ENCODE data around the gene TUBB2B. TPM values are rescaled to one million over a fixed set of nuclear protein-coding genes. Genes with fewer than 3 reads are reported as not detected.

The TUBB2B gene
- total and polyA plus RNA-seq, 9 of the 15 experiments (the other 6 are each of a cell fraction or from before 2014, with no cell fraction given): 0.11 to 9.7 (median 4.6) TPM

DNA sequence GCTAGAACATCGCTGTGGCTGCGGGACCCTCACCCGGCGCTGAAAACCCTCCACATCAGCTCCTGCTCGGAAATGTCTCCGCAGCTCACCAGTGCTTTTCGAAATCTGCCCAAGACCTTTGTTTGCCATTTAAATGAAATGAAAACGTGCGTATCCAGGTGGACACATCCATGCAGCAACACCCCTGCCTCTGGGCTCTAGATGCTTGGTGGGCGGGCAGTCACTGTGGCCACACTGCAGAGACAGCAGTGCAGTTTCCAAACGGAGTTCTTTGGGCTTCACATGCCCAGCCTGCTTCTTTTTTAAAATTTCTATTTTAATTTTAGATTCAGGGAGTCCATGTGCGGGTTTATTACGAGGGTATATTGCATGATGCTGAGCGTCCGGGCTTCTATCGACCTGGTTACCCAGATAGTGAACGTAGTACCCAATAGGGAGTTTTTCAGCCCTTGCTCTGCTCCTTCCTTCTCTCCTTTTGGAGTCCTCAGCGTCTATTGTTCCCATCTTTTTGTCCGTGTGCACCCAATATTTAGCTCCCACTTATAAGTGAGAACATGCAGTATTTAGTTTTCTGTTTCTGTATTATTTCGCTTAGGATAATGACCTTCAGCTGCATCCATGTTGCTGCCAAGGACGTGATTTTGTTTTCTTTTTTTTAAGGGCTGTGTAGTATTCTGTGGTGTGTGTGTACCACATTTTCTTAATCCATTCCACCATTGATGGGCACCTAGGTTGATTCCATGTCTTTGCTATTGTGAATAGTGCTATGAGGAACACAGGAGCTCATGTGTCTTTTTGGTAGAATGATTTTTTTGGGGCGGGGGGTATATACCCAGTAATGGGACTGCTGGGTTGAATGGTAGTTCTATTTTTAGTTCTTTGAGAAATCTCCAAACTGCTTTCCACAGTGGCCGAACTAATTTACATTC is 4.8 kb upstream of the TUBB2B start:
- no peak overlapping the region; the same call in 1 of the 2 replicates for H2AFZ ChIP-seq (ENCODE audit: low read depth, low read length)
- peaks cover 29 to 41% of the 10 kb centered on the region in 2 experiments for H3K4me1 ChIP-seq (replicated peaks in 1 of 2; ENCODE audit: control insufficient read depth in 2 of 2, insufficient read depth in 2 of 2, low read length in 2 of 2)
- H3K79me2 ChIP-seq (ENCODE audit: control insufficient read depth, insufficient read depth, low read length): no peaks in the 10 kb centered on the region
- H3K4me3 ChIP-seq: no peak overlapping the region
- H3K27me3 ChIP-seq (ENCODE audit: control insufficient read depth in 2 of 2, insufficient read depth in 2 of 2, low read length in 2 of 2): peaks cover 29 to 42% of the 10 kb centered on the region in 2 experiments; a peak in 4 of 5 replicates
- DNase-seq (ENCODE audit: extremely low read depth in 1 of 4, low spot score in 3 of 4): no peak
- no TSS peak for BruUV-seq (replicated peaks)
- H3K9ac ChIP-seq (ENCODE audit: insufficient read depth in 1 of 2, low read depth in 2 of 2, low read length in 2 of 2): no peak overlapping the region
- no peaks in the 10 kb centered on the region for H4K20me1 ChIP-seq (replicated peaks; ENCODE audit: control insufficient read depth, insufficient read depth, low read length)
- no peak for ATAC-seq
- no peaks in the 10 kb centered on the region for H3K9me3 ChIP-seq (replicated peaks; ENCODE audit: control insufficient read depth, insufficient read depth, low read depth, low read length)
- POLR2A ChIA-PET: interaction anchor here (0.7 kb wide), 1 partner anchor 112 kb away, joined by 3 read pairs; no protein-coding TSS in a partner anchor
- no peak for TF ChIP-seq SRSF7 (optimal IDR thresholded peaks at IDR 0.05; ENCODE audit: low read depth, low read length)
- no peak for TF ChIP-seq U2AF1 (optimal IDR thresholded peaks at IDR 0.05; ENCODE audit: low read depth, low read length)
- TF ChIP-seq MXI1 (IDR thresholded peaks at IDR 0.05; ENCODE audit: low read depth, low read length): no peak
- TF ChIP-seq MYBL2 (IDR thresholded peaks at IDR 0.05; ENCODE audit: low read depth): no peak
- no peak for TF ChIP-seq MYBL2 (CRISPR knock-in tag; IDR thresholded peaks at IDR 0.05; ENCODE audit: borderline replicate concordance)
- TF ChIP-seq MCM5 (IDR thresholded peaks at IDR 0.05; ENCODE audit: low read depth): no peak
- no peak for TF ChIP-seq ZNF146 (CRISPR knock-in tag; IDR thresholded peaks at IDR 0.05; ENCODE audit: unreplicated experiment)
- TF ChIP-seq RFX7 (CRISPR knock-in tag; IDR thresholded peaks at IDR 0.05): no peak
- TF ChIP-seq, protein P1, sequence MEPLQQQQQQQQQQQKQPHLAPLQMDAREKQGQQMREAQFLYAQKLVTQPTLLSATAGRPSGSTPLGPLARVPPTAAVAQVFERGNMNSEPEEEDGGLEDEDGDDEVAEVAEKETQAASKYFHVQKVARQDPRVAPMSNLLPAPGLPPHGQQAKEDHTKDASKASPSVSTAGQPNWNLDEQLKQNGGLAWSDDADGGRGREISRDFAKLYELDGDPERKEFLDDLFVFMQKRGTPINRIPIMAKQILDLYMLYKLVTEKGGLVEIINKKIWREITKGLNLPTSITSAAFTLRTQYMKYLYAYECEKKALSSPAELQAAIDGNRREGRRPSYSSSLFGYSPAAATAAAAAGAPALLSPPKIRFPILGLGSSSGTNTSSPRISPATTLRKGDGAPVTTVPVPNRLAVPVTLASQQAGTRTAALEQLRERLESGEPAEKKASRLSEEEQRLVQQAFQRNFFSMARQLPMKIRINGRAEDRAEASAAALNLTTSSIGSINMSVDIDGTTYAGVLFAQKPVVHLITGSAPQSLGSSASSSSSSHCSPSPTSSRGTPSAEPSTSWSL (CRISPR knock-in tag; IDR thresholded peaks at IDR 0.05; ENCODE audit: borderline replicate concordance): no peak
- no peak for TF ChIP-seq SLC30A9 (CRISPR knock-in tag; IDR thresholded peaks at IDR 0.05)
- TF ChIP-seq POLR3G (IDR thresholded peaks at IDR 0.05; ENCODE audit: extremely low read depth, insufficient read length, insufficient replicate concordance): no peak
- no peak for TF ChIP-seq NONO (IDR thresholded peaks at IDR 0.05; ENCODE audit: low read depth in 2 of 2, low read length in 1 of 2)
- 31% methylated on average over 23 of the region's 23 CpGs for WGBS (ENCODE audit: insufficient coverage, low coverage, missing lambda C conversion rate)
- no peaks in the 10 kb centered on the region for H3K36me3 ChIP-seq (ENCODE audit: control insufficient read depth, insufficient read depth, low read length)
- no peaks in the 10 kb centered on the region for H3K9me1 ChIP-seq (ENCODE audit: control insufficient read depth, insufficient read depth, low read length)
- CTCF ChIA-PET (ENCODE audit: low intra/inter-chr PET ratio): no interaction called here
- intact Hi-C loops (cut with micrococcal nuclease): no loop called here
- H3K4me2 ChIP-seq (ENCODE audit: insufficient read depth, low read length): no peak overlapping the region
- FAIRE-seq: no peak
- H3K27ac ChIP-seq (ENCODE audit: extremely low read depth, low read depth, low read length): no peak overlapping the region
- in situ Hi-C loops (cut with MboI): no loop called here
